ENCODE results near the gene SRC. TPM values are rescaled to one million over a fixed set of nuclear protein-coding genes. Genes with fewer than 3 reads are reported as not detected.

Gene SRC
- total RNA-seq, 4 donors from 2014 or later: 10.3 to 21.4 (median 12.9) TPM

- TF ChIP-seq CTCF (IDR thresholded peaks at IDR 0.05; ENCODE audit: low read depth): no peak
These were observed 39.2 kb downstream of the SRC start for GRCh38 chr20:37385176-37385575.

- no peak for TF ChIP-seq CTCF (IDR thresholded peaks at IDR 0.05; ENCODE audit: low read depth)
These were observed 39.9 kb downstream of the SRC start for GRCh38 chr20:37385659-37386504.

GRCh38 chr20:37386505-37387251 is 40.7 kb downstream of the SRC start:
- no peak for TF ChIP-seq CTCF (IDR thresholded peaks at IDR 0.05; ENCODE audit: low read depth)

- TF ChIP-seq CTCF (IDR thresholded peaks at IDR 0.05; ENCODE audit: low read depth): no peak
These were observed 41.8 kb downstream of the SRC start for GRCh38 chr20:37387519-37388269.

- no peak for TF ChIP-seq CTCF (IDR thresholded peaks at IDR 0.05; ENCODE audit: low read depth)
These were observed 42.9 kb downstream of the SRC start for GRCh38 chr20:37388831-37389230.

GRCh38 chr20:37389241-37389747 is 43.4 kb downstream of the SRC start:
- TF ChIP-seq CTCF (IDR thresholded peaks at IDR 0.05; ENCODE audit: low read depth): no peak

Measured in subcutaneous adipose tissue (tissue), 4 donors.